ENCODE measurements around the gene DHRSX.

GRCh38 chrX:2490634-2491033 lies 10.1 kb downstream of the DHRSX start:
- TF ChIP-seq CBX3 (IDR thresholded peaks at IDR 0.05; ENCODE audit: borderline replicate concordance, low read depth): no peak
- TF ChIP-seq ATF2 (IDR thresholded peaks at IDR 0.05; ENCODE audit: low read length): no peak
- no peak for TF ChIP-seq DPF2 (IDR thresholded peaks at IDR 0.05)
- TF ChIP-seq, protein P1, sequence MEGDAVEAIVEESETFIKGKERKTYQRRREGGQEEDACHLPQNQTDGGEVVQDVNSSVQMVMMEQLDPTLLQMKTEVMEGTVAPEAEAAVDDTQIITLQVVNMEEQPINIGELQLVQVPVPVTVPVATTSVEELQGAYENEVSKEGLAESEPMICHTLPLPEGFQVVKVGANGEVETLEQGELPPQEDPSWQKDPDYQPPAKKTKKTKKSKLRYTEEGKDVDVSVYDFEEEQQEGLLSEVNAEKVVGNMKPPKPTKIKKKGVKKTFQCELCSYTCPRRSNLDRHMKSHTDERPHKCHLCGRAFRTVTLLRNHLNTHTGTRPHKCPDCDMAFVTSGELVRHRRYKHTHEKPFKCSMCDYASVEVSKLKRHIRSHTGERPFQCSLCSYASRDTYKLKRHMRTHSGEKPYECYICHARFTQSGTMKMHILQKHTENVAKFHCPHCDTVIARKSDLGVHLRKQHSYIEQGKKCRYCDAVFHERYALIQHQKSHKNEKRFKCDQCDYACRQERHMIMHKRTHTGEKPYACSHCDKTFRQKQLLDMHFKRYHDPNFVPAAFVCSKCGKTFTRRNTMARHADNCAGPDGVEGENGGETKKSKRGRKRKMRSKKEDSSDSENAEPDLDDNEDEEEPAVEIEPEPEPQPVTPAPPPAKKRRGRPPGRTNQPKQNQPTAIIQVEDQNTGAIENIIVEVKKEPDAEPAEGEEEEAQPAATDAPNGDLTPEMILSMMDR (IDR thresholded peaks at IDR 0.05 in 2 of 3, conservative IDR thresholded peaks at IDR 0.05 in 1 of 3; ENCODE audit: control insufficient read depth in 2 of 3, extremely low read depth in 1 of 3, insufficient read depth in 1 of 3, low read depth in 3 of 3, low read length in 3 of 3): no peak
- no peak for TF ChIP-seq EZH2 (IDR thresholded peaks at IDR 0.05; ENCODE audit: borderline replicate concordance, control insufficient read depth, low read depth, low read length)
- TF ChIP-seq, protein P2, sequence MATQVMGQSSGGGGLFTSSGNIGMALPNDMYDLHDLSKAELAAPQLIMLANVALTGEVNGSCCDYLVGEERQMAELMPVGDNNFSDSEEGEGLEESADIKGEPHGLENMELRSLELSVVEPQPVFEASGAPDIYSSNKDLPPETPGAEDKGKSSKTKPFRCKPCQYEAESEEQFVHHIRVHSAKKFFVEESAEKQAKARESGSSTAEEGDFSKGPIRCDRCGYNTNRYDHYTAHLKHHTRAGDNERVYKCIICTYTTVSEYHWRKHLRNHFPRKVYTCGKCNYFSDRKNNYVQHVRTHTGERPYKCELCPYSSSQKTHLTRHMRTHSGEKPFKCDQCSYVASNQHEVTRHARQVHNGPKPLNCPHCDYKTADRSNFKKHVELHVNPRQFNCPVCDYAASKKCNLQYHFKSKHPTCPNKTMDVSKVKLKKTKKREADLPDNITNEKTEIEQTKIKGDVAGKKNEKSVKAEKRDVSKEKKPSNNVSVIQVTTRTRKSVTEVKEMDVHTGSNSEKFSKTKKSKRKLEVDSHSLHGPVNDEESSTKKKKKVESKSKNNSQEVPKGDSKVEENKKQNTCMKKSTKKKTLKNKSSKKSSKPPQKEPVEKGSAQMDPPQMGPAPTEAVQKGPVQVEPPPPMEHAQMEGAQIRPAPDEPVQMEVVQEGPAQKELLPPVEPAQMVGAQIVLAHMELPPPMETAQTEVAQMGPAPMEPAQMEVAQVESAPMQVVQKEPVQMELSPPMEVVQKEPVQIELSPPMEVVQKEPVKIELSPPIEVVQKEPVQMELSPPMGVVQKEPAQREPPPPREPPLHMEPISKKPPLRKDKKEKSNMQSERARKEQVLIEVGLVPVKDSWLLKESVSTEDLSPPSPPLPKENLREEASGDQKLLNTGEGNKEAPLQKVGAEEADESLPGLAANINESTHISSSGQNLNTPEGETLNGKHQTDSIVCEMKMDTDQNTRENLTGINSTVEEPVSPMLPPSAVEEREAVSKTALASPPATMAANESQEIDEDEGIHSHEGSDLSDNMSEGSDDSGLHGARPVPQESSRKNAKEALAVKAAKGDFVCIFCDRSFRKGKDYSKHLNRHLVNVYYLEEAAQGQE (IDR thresholded peaks at IDR 0.05; ENCODE audit: low read depth, low read length): no peak
- TF ChIP-seq, protein P3, sequence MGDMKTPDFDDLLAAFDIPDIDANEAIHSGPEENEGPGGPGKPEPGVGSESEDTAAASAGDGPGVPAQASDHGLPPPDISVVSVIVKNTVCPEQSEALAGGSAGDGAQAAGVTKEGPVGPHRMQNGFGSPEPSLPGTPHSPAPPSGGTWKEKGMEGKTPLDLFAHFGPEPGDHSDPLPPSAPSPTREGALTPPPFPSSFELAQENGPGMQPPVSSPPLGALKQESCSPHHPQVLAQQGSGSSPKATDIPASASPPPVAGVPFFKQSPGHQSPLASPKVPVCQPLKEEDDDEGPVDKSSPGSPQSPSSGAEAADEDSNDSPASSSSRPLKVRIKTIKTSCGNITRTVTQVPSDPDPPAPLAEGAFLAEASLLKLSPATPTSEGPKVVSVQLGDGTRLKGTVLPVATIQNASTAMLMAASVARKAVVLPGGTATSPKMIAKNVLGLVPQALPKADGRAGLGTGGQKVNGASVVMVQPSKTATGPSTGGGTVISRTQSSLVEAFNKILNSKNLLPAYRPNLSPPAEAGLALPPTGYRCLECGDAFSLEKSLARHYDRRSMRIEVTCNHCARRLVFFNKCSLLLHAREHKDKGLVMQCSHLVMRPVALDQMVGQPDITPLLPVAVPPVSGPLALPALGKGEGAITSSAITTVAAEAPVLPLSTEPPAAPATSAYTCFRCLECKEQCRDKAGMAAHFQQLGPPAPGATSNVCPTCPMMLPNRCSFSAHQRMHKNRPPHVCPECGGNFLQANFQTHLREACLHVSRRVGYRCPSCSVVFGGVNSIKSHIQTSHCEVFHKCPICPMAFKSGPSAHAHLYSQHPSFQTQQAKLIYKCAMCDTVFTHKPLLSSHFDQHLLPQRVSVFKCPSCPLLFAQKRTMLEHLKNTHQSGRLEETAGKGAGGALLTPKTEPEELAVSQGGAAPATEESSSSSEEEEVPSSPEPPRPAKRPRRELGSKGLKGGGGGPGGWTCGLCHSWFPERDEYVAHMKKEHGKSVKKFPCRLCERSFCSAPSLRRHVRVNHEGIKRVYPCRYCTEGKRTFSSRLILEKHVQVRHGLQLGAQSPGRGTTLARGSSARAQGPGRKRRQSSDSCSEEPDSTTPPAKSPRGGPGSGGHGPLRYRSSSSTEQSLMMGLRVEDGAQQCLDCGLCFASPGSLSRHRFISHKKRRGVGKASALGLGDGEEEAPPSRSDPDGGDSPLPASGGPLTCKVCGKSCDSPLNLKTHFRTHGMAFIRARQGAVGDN (IDR thresholded peaks at IDR 0.05): no peak
- TF ChIP-seq, protein P4, sequence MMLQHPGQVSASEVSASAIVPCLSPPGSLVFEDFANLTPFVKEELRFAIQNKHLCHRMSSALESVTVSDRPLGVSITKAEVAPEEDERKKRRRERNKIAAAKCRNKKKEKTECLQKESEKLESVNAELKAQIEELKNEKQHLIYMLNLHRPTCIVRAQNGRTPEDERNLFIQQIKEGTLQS (IDR thresholded peaks at IDR 0.05; ENCODE audit: borderline replicate concordance, extremely low read depth, low read depth, low read length): no peak
